ENCODE measurements around the gene PRELP. TPM values are rescaled to one million over a fixed set of nuclear protein-coding genes. Genes with fewer than 3 reads are reported as not detected.

Gene PRELP
- total and polyA plus RNA-seq, 10 of the 15 experiments (the other 5 are each of a cell fraction or from before 2014, with no cell fraction given), result 0.03 to 0.05 TPM; not detected in 8

DNA sequence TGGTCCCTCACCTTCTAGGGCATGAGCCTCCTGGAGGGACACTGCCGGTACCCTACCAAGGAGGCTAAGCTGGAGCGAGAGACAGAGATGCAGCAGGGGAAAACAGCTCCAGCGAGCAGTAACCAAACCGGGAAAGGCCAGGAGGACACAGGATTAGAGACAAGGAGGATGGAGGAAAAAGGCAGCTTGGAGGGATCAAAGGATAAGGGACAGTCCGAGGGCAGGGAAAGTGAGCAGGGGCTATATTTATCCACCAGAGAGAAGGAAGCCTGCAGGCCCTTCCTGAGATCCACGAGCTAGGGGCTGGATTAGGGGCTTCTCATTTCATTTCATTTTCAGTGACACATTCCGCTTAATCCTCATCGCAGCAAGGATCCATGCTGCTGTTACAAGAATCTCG lies 33.8 kb upstream of the PRELP start (continued):
- TF ChIP-seq, protein P1, sequence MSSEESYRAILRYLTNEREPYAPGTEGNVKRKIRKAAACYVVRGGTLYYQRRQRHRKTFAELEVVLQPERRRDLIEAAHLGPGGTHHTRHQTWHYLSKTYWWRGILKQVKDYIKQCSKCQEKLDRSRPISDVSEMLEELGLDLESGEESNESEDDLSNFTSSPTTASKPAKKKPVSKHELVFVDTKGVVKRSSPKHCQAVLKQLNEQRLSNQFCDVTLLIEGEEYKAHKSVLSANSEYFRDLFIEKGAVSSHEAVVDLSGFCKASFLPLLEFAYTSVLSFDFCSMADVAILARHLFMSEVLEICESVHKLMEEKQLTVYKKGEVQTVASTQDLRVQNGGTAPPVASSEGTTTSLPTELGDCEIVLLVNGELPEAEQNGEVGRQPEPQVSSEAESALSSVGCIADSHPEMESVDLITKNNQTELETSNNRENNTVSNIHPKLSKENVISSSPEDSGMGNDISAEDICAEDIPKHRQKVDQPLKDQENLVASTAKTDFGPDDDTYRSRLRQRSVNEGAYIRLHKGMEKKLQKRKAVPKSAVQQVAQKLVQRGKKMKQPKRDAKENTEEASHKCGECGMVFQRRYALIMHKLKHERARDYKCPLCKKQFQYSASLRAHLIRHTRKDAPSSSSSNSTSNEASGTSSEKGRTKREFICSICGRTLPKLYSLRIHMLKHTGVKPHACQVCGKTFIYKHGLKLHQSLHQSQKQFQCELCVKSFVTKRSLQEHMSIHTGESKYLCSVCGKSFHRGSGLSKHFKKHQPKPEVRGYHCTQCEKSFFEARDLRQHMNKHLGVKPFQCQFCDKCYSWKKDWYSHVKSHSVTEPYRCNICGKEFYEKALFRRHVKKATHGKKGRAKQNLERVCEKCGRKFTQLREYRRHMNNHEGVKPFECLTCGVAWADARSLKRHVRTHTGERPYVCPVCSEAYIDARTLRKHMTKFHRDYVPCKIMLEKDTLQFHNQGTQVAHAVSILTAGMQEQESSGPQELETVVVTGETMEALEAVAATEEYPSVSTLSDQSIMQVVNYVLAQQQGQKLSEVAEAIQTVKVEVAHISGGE (CRISPR knock-in tag; IDR thresholded peaks at IDR 0.05), result no peak
- TF ChIP-seq SMARCA5 (IDR thresholded peaks at IDR 0.05), result no peak
- no peak for TF ChIP-seq NR2C1 (IDR thresholded peaks at IDR 0.05)
- no peak for TF ChIP-seq RUNX3 (IDR thresholded peaks at IDR 0.05; ENCODE audit: low read length)
- TF ChIP-seq, protein P2, sequence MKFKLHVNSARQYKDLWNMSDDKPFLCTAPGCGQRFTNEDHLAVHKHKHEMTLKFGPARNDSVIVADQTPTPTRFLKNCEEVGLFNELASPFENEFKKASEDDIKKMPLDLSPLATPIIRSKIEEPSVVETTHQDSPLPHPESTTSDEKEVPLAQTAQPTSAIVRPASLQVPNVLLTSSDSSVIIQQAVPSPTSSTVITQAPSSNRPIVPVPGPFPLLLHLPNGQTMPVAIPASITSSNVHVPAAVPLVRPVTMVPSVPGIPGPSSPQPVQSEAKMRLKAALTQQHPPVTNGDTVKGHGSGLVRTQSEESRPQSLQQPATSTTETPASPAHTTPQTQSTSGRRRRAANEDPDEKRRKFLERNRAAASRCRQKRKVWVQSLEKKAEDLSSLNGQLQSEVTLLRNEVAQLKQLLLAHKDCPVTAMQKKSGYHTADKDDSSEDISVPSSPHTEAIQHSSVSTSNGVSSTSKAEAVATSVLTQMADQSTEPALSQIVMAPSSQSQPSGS (IDR thresholded peaks at IDR 0.05; ENCODE audit: low read length), result no peak
- TF ChIP-seq, protein P3, sequence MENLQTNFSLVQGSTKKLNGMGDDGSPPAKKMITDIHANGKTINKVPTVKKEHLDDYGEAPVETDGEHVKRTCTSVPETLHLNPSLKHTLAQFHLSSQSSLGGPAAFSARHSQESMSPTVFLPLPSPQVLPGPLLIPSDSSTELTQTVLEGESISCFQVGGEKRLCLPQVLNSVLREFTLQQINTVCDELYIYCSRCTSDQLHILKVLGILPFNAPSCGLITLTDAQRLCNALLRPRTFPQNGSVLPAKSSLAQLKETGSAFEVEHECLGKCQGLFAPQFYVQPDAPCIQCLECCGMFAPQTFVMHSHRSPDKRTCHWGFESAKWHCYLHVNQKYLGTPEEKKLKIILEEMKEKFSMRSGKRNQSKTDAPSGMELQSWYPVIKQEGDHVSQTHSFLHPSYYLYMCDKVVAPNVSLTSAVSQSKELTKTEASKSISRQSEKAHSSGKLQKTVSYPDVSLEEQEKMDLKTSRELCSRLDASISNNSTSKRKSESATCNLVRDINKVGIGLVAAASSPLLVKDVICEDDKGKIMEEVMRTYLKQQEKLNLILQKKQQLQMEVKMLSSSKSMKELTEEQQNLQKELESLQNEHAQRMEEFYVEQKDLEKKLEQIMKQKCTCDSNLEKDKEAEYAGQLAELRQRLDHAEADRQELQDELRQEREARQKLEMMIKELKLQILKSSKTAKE (IDR thresholded peaks at IDR 0.05; ENCODE audit: low read depth, poor library complexity, severe bottlenecking), result no peak
- no peak for TF ChIP-seq RAD51 (IDR thresholded peaks at IDR 0.05)

Data from GM12878 (cell line).